BLaER1 treated with 17β-estradiol and CSF1 and Interleukin-3, amounts not matched to agents 10 nM and 100 nM (cell line): ENCODE data around the gene CLSTN1.
A peak's percentile ranks its signal among the peaks of the same experiment; 100 is the strongest.

Experiments
- H3K27ac ChIP-seq, 11 experiments: shearing (Covaris generic); formaldehyde crosslinking; 2 replicates each; pipeline ENCODE4 v1.8.1; 2022
- H3K27me3 ChIP-seq, 11 experiments: shearing (Covaris generic); formaldehyde crosslinking; 2 replicates each; pipeline ENCODE4 v1.8.1; 2022
- H3K36me3 ChIP-seq, 11 experiments: shearing (Covaris generic); formaldehyde crosslinking; 2 replicates each; pipeline ENCODE4 v1.8.1; 2022
- H3K4me1 ChIP-seq, 10 experiments: shearing (Covaris generic); formaldehyde crosslinking; 2 replicates each; pipeline ENCODE4 v1.8.1; 2022
- H3K4me2 ChIP-seq, 11 experiments: shearing (Covaris generic); formaldehyde crosslinking; 2 replicates each; pipeline ENCODE4 v1.8.1; 2022
- H3K4me3 ChIP-seq, 10 experiments: shearing (Covaris generic); formaldehyde crosslinking; 2 replicates each; pipeline ENCODE4 v1.8.1; 2022
- H3K9ac ChIP-seq, 11 experiments: shearing (Covaris generic); formaldehyde crosslinking; 2 replicates each; pipeline ENCODE4 v1.8.1; 2022
- H3K9me3 ChIP-seq, 11 experiments: shearing (Covaris generic); formaldehyde crosslinking; replicated peaks in 1 of 11; 2 replicates each; pipeline ENCODE4 v1.8.1; 2022
- H4K20me1 ChIP-seq, 11 experiments: shearing (Covaris generic); formaldehyde crosslinking; 2 replicates each; pipeline ENCODE4 v1.8.1; 2022
- Cebpa-rat ChIP-seq, 11 experiments: shearing (Covaris generic); IDR thresholded peaks; 2 replicates each; pipeline ENCODE4 v1.8.1; 2022

Gene CLSTN1

GRCh38 chr1:9867408-9868243 is 43.9 kb upstream of the CLSTN1 start:
- H3K4me2 ChIP-seq = peak overlapping the region in 7 of 11 experiments; percentile 37 to 89 (median 66); a peak in 13 of 22 replicates
- H3K36me3 ChIP-seq = peaks cover 0 to 34% (median 5%) of the 10 kb centered on the region in 11 experiments; a peak in 8 of 22 replicates
- no peak for TF ChIP-seq Cebpa-rat (IDR thresholded peaks at IDR 0.05)
- H3K27ac ChIP-seq = peak overlapping the region in 1 of 11 experiments; percentile 9; a peak in 1 of 22 replicates
- peaks cover 27 to 83% (median 73%) of the 10 kb centered on the region in 10 experiments for H3K4me1 ChIP-seq
- peaks cover 0 to 19% (median 5%) of the 10 kb centered on the region in 11 experiments; a peak in 10 of 22 replicates for H4K20me1 ChIP-seq
- no peak overlapping the region for H3K4me3 ChIP-seq
- H3K9me3 ChIP-seq = no peaks in the 10 kb centered on the region
- H3K9ac ChIP-seq = 0 out of 22 replicates have a peak overlapping the region, but pooled peaks of 3 of the 11 experiments have one; percentile 3 to 15 (median 13)
- no peaks in the 10 kb centered on the region for H3K27me3 ChIP-seq

GRCh38 chr1:9866836-9867235 is 43.1 kb upstream of the CLSTN1 start:
- Histone ChIP-seq H3K4me2 (peak overlapping the region in 7 of 11 experiments; percentile 37 to 89 (median 71); a peak in 14 of 22 replicates), H4K20me1 (peaks cover 0 to 11% (median 0%) of the 10 kb centered on the region in 11 experiments; a peak in 10 of 22 replicates), H3K36me3 (peaks cover 0 to 34% (median 5%) of the 10 kb centered on the region in 11 experiments; a peak in 8 of 22 replicates), H3K27me3 (no peaks in the 10 kb centered on the region), H3K4me1 (peaks cover 27 to 83% (median 73%) of the 10 kb centered on the region in 10 experiments), H3K9ac (0 out of 22 replicates have a peak overlapping the region, but pooled peaks of 4 of the 11 experiments have one; percentile 3 to 15 (median 14)), H3K9me3 (no peaks in the 10 kb centered on the region), H3K27ac (peak overlapping the region in 1 of 11 experiments; percentile 9; a peak in 1 of 22 replicates), H3K4me3 (no peak overlapping the region)
- TF ChIP-seq Cebpa-rat (IDR thresholded peaks at IDR 0.05) = no peak

GRCh38 chr1:9865724-9866123 is 42.0 kb upstream of the CLSTN1 start:
- no peaks in the 10 kb centered on the region for H3K9me3 ChIP-seq
- peaks cover 0 to 25% (median 5%) of the 10 kb centered on the region in 11 experiments; a peak in 8 of 22 replicates for H3K36me3 ChIP-seq
- peak overlapping the region in 5 of 11 experiments; percentile 14 to 39 (median 20); a peak in 5 of 22 replicates for H3K27ac ChIP-seq
- H3K27me3 ChIP-seq = no peaks in the 10 kb centered on the region
- H3K4me1 ChIP-seq = peaks cover 32 to 82% (median 74%) of the 10 kb centered on the region in 10 experiments
- TF ChIP-seq Cebpa-rat (IDR thresholded peaks at IDR 0.05) = no peak
- H3K4me3 ChIP-seq = no peak overlapping the region
- H4K20me1 ChIP-seq = peaks cover 0 to 6% (median 0%) of the 10 kb centered on the region in 11 experiments; a peak in 8 of 22 replicates
- peak overlapping the region in 6 of 11 experiments; percentile 3 to 34 (median 26); a peak in 7 of 22 replicates for H3K9ac ChIP-seq
- peak overlapping the region; percentile 29 to 89 (median 71) for H3K4me2 ChIP-seq

- peaks cover 0 to under 1% (median 0%) of the 10 kb centered on the region in 11 experiments; a peak in 1 of 22 replicates for H3K9me3 ChIP-seq
- no peaks in the 10 kb centered on the region for H3K27me3 ChIP-seq
- TF ChIP-seq Cebpa-rat (IDR thresholded peaks at IDR 0.05) = no peak
- H4K20me1 ChIP-seq = peaks cover 0 to 9% (median 0%) of the 10 kb centered on the region in 11 experiments; a peak in 8 of 22 replicates
- H3K4me2 ChIP-seq = peak overlapping the region; percentile 38 to 89 (median 71)
- H3K27ac ChIP-seq = peak overlapping the region in 3 of 11 experiments; percentile 14 to 50 (median 27); a peak in 2 of 22 replicates
- H3K36me3 ChIP-seq = peaks cover 0 to 5% (median under 1%) of the 10 kb centered on the region in 11 experiments; a peak in 5 of 22 replicates
- H3K9ac ChIP-seq = peak overlapping the region in 5 of 11 experiments; percentile 2 to 47 (median 9); a peak in 2 of 22 replicates
- no peak overlapping the region for H3K4me3 ChIP-seq
- H3K4me1 ChIP-seq = peaks cover 56 to 91% (median 84%) of the 10 kb centered on the region in 10 experiments
Observed at GRCh38 chr1:9863371-9863770, 39.6 kb upstream of the CLSTN1 start.

- Histone ChIP-seq H3K9ac (peak overlapping the region in 1 of 11 experiments; percentile 2; a peak in 1 of 22 replicates), H3K36me3 (peaks cover 0 to 11% (median 0%) of the 10 kb centered on the region in 11 experiments; a peak in 6 of 22 replicates), H3K4me3 (no peak overlapping the region), H3K9me3 (peaks cover 0 to 10% (median 0%) of the 10 kb centered on the region in 11 experiments; a peak in 1 of 22 replicates), H4K20me1 (peaks cover 0 to 9% (median 0%) of the 10 kb centered on the region in 11 experiments; a peak in 5 of 22 replicates), H3K27ac (no peak overlapping the region), H3K4me1 (peaks cover 60 to 75% (median 73%) of the 10 kb centered on the region in 10 experiments), H3K27me3 (no peaks in the 10 kb centered on the region), H3K4me2 (peak overlapping the region in 10 of 11 experiments; percentile 12 to 77 (median 44); a peak in 16 of 22 replicates)
- TF ChIP-seq Cebpa-rat (IDR thresholded peaks at IDR 0.05) = no peak
Observed at GRCh38 chr1:9861360-9861759, 37.6 kb upstream of the CLSTN1 start.

GRCh38 chr1:9860887-9861286 is 37.1 kb upstream of the CLSTN1 start:
- peaks cover 55 to 72% (median 69%) of the 10 kb centered on the region in 10 experiments for H3K4me1 ChIP-seq
- peaks cover 0 to 10% (median 0%) of the 10 kb centered on the region in 11 experiments; a peak in 1 of 22 replicates for H3K9me3 ChIP-seq
- peaks cover 0 to 9% (median 0%) of the 10 kb centered on the region in 11 experiments; a peak in 4 of 22 replicates for H4K20me1 ChIP-seq
- H3K27me3 ChIP-seq = no peaks in the 10 kb centered on the region
- peaks cover 0 to 11% (median 0%) of the 10 kb centered on the region in 11 experiments; a peak in 6 of 22 replicates for H3K36me3 ChIP-seq
- H3K27ac ChIP-seq = no peak overlapping the region
- no peak for TF ChIP-seq Cebpa-rat (IDR thresholded peaks at IDR 0.05)
- H3K9ac ChIP-seq = no peak overlapping the region
- H3K4me3 ChIP-seq = no peak overlapping the region
- H3K4me2 ChIP-seq = peak overlapping the region; percentile 12 to 80 (median 45); a peak in 17 of 22 replicates

- TF ChIP-seq Cebpa-rat (IDR thresholded peaks at IDR 0.05) = no peak
- H3K27ac ChIP-seq = peak overlapping the region in 2 of 11 experiments; percentile 6 to 20; a peak in 2 of 22 replicates
Observed at GRCh38 chr1:9859281-9860014, 35.7 kb upstream of the CLSTN1 start.

More at GRCh38 chr1:9859281-9860014, 35.7 kb upstream of the CLSTN1 start:
- H3K9me3 ChIP-seq = peaks cover 0 to 11% (median under 1%) of the 10 kb centered on the region in 11 experiments; a peak in 9 of 22 replicates
- H3K9ac ChIP-seq = no peak overlapping the region; a peak in 2 of 22 replicates
- peaks cover 0 to 9% (median 0%) of the 10 kb centered on the region in 11 experiments; a peak in 2 of 22 replicates for H4K20me1 ChIP-seq
- H3K4me3 ChIP-seq = no peak overlapping the region
- peaks cover 48 to 65% (median 55%) of the 10 kb centered on the region in 10 experiments for H3K4me1 ChIP-seq
- peak overlapping the region in 8 of 11 experiments; percentile 13 to 80 (median 45); a peak in 11 of 22 replicates for H3K4me2 ChIP-seq
- peaks cover 0 to 14% (median 1%) of the 10 kb centered on the region in 11 experiments; a peak in 6 of 22 replicates for H3K36me3 ChIP-seq
- H3K27me3 ChIP-seq = no peaks in the 10 kb centered on the region
